GM12872 (cell line): ENCODE measurements around the gene PTPN22.
A peak's percentile ranks its signal among the peaks of the same experiment; 100 is the strongest.

Experiments used
- TF ChIP-seq, protein P1 (sequence below): IDR thresholded peaks from 3 replicates; pipeline ENCODE4 v1.5.1; 2011; ENCODE audit warnings: low read depth, mild to moderate bottlenecking, low read length, moderate library complexity; ENCODE audit not compliant: insufficient read depth

The PTPN22 gene

DNA sequence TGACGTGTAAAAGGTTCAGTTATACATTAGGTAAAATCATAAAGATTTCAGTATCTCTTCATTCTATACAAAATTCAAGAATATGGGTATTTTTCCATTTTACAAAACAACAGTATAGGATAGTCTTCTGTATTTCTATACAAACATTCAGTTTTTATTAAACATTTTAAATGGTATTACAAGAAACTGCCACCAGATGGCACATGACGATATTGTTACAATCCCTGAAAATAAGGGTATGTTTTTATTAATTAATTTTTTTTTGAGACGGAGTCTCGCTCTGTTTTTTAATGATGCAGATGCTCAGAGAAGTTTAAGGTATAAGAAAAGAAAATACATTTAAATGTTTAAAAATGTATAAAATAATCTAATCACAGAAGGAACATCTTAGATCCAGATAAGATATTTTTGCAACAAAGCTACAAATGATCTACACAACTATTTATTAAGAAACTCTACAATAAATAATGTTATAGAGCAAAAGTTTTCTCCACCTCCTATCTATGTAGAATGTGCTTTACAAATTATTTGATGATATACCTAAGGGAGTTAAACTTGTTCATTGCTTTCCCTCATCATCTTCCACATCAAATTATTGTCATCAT, 35.7 kb downstream of the PTPN22 start:
- TF ChIP-seq, protein P1, sequence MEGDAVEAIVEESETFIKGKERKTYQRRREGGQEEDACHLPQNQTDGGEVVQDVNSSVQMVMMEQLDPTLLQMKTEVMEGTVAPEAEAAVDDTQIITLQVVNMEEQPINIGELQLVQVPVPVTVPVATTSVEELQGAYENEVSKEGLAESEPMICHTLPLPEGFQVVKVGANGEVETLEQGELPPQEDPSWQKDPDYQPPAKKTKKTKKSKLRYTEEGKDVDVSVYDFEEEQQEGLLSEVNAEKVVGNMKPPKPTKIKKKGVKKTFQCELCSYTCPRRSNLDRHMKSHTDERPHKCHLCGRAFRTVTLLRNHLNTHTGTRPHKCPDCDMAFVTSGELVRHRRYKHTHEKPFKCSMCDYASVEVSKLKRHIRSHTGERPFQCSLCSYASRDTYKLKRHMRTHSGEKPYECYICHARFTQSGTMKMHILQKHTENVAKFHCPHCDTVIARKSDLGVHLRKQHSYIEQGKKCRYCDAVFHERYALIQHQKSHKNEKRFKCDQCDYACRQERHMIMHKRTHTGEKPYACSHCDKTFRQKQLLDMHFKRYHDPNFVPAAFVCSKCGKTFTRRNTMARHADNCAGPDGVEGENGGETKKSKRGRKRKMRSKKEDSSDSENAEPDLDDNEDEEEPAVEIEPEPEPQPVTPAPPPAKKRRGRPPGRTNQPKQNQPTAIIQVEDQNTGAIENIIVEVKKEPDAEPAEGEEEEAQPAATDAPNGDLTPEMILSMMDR = peak; percentile 13; the same call in 1 of the 3 replicates

DNA sequence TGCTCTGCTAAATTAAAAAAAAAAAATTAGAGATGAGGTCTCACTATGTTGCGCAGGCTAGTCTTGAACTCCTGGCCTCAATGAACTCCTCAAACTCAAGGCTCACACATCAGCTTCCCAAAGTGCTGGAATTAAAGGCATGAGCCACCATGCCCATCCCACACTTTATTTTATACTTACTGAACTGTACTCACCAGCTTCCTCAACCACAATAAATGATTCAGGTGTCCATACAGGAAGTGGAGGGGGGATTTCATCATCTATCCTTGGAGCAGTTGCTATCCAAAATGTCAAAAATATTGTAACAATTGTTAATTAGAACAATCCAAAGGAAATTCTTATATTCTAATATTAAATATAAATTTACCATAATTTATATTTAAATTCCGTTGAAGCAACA, 36.8 kb downstream of the PTPN22 start:
- TF ChIP-seq, protein P1 = no peak

DNA sequence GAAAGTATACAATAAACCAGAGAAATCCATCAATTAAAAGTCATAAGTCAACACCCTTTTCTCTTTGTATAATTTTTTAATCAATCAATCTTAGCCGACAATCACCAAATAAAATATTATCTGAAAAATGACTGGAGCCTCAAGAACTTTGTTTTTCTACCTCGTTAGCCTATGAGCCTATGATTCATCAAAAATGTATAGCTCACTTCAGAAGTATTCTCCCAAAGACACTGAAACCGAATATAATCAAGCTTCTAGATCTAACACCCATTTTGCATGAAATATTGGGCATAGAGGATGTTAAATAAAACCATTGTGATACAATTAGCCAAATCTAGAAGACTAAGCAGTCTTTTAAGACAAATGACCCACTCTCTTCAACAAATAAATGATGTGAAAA, 41.5 kb downstream of the PTPN22 start:
- TF ChIP-seq, protein P1 = no peak

DNA sequence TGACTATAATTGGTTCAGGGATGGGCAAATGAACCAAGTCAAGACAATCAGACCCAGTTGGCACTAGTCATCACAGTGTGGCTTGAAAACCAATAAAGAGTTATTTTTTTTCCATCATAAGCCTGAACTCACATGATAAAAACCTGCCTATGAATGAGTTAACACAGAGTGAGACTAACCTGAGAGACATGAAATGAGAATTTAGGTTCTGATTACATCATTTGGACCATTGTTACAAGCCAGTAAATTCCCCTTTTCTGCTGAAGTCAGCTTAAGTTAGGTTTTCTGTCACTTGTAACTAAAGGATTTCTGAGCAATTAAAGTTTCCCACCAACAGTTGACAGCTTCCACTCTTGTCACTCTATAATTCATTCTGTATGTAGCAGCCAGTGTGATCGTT, 49.6 kb downstream of the PTPN22 start:
- TF ChIP-seq, protein P1 = no peak

DNA sequence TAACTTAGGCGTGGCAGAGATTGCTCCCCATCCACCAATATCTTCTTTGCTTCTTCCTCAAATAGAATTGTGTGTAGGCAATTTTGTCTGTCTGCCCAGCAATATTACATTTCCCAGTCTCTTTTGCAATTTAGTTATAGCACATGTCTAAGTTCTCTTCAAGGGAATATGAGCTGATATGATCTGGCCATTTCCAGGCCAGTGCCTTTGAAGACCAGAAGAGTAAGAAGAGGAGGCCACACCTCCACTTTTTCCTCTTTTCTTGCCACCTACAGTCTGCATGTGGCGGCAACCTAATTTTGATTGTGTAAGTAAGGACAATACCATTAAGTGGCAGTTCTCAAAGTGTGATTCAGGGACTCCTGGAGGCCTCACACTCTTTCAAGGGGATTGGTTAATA, 52.9 kb downstream of the PTPN22 start:
- TF ChIP-seq, protein P1 = no peak

DNA sequence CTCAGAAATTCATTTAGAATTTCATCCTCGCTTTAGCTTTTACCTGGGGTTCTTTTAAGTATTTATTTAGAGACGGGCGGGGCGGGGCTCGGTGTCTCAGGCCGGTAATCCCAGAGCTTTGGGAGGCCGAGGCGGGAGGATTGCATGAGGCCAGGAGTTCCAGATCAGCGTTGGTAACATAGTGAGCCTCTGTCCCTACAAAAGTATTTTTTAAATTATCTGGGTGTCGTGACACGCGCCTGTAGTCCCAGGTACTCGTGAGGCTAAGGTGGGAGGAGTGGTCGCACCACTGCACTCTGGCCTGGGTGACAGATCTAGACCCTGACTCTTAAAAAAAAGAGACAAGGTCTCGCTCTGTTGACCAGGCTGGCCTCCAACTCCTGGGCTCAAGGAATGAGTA, 58.3 kb downstream of the PTPN22 start:
- TF ChIP-seq, protein P1 = no peak

DNA sequence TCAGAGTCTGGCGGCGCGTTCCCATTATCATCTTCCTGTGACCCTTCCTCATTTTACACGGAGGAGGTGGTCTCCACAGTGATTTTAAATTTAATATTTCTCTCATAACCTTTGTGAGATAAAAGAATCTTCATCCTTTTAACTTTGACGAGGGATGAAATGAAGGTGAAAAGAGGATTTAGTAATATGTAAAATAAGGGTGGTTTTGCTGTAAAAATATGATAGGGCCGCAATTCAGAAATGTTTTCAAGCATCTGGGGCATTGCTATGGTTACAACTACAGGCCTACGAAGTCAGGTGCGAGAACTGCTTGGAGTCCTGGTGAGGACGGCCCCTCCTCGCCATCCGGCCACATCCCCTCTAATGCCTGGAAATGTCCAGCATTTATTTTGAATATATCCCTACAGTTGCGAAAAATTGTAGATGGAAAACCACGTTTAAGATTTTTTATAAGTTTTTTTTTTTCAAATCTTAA, 58.8 kb downstream of the PTPN22 start:
- TF ChIP-seq, protein P1 = no peak
